IPS-18c (cell line): Measurements from ENCODE around the gene PLCG1.

Experiments used
- H3K4me3 ChIP-seq: 2 replicates; pipeline ENCODE4 v1.7.0; 2013; ENCODE audit warnings: low read depth, mild to moderate bottlenecking, low read length, moderate library complexity; ENCODE audit not compliant: insufficient read depth
- H3K9me3 ChIP-seq: one replicate; pipeline ENCODE4 v1.6.1; 2013; ENCODE audit warnings: mild to moderate bottlenecking, low read length, moderate library complexity; ENCODE audit not compliant: control insufficient read depth, insufficient read depth

Gene PLCG1

DNA sequence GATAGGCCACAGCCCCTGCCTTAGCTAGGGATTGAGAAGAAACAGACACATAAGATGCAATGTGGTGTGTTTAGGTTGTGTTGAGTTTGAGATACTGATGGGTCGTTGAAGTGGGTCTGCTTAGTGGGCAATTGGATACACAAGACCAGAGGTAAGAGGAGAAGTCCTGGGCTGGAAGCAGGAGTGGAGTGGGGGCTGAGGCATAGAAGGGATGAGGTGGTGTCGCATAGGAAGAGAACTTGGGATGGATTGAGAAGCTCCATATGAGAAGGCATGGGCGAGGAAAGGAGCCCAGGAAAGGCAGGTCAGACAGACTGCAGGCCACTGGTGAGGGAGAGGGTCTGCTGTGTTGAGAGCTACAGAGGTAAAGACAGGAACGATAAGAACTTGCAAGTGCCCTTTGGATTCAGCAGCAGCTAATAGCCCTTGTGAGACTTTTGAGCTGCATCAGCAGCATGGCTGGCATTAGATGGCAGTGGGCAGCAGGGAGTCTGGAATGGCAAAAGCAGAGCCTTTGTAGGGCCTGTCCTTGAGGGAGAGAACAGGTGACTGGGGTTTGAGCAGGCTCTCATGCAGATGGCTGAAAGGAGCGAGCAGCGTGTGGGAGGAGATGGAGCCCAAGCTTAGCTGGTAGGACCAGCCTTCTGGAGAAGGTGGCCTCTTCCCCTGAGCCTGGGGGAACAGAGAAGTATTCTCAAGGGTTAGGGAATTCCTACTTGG lies 33.2 kb downstream of the PLCG1 start:
- Histone ChIP-seq H3K9me3 (no peaks in the 10 kb centered on the region), H3K4me3 (no peak overlapping the region)

DNA sequence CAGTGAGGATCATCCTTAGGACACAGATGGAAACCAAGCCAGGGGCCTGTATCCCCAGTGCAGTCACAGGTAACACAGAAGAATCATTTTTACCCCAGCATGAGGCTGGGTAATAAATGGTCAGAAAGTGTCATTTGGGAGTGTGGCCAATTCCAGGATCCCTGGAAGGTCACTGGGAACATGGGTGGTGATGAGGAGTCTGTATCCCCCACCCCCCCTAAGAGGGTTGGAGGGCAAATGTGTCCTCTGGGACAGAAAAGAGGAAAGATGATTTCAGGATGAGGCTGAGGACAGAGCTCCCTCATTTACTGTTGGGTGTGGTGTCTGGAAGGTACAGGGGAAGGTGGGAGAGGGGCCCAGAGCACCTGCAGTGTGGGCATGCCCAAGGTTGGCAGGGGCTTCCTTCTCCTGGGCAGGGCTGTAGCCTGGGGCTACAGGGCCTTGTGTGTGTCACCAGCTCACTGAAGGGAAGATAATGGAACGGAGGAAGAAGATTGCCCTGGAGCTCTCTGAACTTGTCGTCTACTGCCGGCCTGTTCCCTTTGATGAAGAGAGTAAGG lies 34.5 kb downstream of the PLCG1 start:
- no peak overlapping the region for H3K4me3 ChIP-seq

DNA sequence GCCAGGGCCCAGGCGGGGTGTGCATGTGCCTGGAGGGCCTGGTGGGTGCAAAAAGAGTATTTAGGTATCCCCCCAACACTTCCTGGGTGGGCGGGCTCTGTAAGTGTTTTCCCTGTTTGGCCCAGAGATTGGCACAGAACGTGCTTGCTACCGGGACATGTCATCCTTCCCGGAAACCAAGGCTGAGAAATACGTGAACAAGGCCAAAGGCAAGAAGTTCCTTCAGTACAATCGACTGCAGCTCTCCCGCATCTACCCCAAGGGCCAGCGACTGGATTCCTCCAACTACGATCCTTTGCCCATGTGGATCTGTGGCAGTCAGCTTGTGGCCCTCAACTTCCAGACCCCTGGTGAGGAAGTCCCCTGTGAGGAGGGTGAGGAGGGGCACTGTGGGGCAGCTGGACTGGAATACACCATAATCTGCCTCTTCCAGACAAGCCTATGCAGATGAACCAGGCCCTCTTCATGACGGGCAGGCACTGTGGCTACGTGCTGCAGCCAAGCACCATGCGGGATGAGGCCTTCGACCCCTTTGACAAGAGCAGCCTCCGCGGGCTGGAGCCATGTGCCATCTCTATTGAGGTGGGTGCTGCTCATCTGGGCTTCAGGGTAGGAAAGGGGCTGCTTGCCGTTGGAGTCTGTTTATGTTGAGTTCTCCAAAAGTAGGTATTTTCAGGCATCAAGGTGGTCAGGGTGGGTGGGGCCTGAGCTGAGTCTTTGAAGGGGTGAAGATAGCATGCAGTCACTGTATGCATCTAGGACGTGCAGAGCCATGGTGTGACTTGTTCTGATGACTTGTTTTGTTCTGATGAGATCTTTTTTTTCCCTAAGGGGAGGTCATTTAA lies 35.2 kb downstream of the PLCG1 start:
- H3K4me3 ChIP-seq: no peak overlapping the region
- no peaks in the 10 kb centered on the region for H3K9me3 ChIP-seq

More for the DNA sequence above, 34.5 kb downstream of the PLCG1 start:
- H3K9me3 ChIP-seq: no peaks in the 10 kb centered on the region

DNA sequence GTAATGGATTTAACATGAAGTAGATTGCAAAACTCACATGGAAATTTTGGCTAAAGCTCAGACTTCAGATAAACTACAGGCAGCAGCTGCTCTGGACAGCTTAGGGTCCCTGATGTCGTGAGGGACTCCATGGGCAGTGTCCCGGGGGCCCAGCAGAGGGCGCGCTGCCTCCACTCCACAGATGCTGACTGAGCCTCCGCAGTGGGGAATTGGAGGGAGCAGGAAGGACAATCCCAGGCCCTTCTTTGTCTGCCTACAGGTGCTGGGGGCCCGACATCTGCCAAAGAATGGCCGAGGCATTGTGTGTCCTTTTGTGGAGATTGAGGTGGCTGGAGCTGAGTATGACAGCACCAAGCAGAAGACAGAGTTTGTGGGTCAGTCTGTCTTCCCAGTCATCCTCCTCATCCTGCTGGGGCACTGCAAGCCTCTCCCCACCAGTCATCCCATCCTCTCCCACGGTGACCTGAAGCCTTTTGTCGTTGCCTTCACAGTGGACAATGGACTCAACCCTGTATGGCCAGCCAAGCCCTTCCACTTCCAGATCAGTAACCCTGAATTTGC lies 35.9 kb downstream of the PLCG1 start:
- no peaks in the 10 kb centered on the region for H3K9me3 ChIP-seq
- H3K4me3 ChIP-seq: no peak overlapping the region

DNA sequence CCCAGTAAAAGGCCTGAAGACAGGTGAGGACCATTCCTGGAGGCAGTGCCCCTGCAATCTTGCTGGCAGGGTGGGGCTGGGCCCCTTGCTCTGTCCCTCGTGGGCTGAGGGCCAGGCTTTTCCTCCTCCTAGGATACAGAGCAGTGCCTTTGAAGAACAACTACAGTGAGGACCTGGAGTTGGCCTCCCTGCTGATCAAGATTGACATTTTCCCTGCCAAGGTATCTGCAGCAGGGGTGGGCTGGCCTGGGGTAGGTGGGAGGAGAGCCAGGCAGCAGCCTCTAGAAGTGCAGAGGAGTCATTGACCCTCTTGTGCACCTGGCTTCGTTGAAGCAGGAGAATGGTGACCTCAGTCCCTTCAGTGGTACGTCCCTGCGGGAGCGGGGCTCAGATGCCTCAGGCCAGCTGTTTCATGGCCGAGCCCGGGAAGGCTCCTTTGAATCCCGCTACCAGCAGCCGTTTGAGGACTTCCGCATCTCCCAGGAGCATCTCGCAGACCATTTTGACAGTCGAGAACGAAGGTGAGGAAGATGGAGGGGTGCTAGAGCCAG lies 36.5 kb downstream of the PLCG1 start:
- Histone ChIP-seq H3K4me3 (no peak overlapping the region), H3K9me3 (no peaks in the 10 kb centered on the region)

DNA sequence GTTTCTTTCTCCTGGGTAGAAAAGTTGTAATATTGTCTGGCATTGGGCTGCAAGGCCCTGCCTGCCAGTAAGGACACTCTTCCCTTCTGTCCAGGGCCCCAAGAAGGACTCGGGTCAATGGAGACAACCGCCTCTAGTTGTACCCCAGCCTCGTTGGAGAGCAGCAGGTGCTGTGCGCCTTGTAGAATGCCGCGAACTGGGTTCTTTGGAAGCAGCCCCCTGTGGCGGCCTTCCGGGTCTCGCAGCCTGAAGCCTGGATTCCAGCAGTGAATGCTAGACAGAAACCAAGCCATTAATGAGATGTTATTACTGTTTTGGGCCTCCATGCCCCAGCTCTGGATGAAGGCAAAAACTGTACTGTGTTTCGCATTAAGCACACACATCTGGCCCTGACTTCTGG lies 37.0 kb downstream of the PLCG1 start:
- no peaks in the 10 kb centered on the region for H3K9me3 ChIP-seq
- no peak overlapping the region for H3K4me3 ChIP-seq

DNA sequence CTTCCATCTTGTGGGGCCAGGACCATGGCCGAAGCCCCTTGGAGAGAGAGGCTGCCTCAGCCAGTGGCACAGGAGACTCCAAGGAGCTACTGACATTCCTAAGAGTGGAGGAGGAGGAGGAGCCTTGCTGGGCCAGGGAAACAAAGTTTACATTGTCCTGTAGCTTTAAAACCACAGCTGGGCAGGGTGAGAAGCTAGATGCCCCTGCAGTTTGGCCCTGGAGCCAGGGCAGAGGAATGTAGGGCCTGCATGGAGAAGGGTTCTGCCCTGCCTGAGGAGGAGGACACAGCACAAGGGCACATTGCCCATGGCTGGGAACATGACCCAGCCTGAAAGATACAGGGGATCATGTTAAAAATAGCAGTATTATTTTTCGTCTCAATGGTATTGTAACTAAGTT lies 37.4 kb downstream of the PLCG1 start:
- no peaks in the 10 kb centered on the region for H3K9me3 ChIP-seq

DNA sequence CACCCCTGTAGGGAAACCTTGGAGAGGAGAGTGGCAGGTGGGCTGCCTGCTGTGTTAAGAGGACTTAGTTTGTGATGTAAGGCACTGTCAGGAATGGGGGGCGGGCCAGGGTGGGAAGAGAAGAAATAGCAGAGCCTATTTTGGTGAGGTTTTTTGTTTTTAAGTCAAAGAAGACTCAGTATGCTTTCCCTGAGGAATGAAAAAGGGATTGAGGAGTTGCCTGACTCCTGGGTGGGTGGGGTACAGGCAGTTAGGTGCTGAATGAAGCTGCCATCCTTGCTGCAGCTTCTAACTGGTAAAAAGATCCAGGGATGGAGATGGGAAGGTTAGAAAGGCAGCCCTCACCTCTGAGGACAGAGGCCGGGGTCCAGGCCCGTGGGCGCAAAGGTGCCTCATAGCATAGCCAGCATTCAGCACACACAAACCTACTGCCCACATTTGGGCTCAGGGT lies 37.9 kb downstream of the PLCG1 start:
- Histone ChIP-seq H3K9me3 (no peaks in the 10 kb centered on the region), H3K4me3 (no peak overlapping the region)

More for the DNA sequence above, 37.4 kb downstream of the PLCG1 start:
- H3K4me3 ChIP-seq: no peak overlapping the region

DNA sequence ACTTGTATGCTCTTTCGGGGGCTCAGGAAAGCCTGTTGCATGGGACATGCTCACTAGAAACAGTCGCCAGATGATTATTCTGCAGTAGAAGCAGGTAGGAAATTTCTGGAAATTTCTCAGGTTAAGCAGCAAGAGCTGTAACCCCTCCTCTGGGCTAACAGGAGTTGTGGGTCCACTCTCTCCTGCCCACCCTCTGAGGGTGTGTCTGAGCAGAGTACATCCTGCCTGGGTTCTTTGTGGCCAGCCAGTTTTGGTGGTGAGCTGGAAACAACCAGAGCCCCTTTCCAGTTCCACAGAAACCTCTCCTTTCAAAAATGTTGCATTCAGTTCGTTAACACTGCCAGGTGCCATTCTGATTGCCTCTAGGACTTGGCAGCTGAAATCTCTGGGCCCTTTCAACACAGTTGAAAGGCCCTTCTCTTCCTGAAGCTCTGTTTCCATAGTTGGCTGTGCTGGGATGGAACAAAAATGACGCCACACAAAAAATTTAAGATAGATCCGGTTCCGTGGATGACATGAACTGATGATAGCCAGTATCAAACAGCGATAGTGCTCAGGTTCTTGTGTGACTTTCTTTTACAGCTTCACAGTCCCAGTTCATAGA lies 38.5 kb downstream of the PLCG1 start:
- no peak overlapping the region for H3K4me3 ChIP-seq

DNA sequence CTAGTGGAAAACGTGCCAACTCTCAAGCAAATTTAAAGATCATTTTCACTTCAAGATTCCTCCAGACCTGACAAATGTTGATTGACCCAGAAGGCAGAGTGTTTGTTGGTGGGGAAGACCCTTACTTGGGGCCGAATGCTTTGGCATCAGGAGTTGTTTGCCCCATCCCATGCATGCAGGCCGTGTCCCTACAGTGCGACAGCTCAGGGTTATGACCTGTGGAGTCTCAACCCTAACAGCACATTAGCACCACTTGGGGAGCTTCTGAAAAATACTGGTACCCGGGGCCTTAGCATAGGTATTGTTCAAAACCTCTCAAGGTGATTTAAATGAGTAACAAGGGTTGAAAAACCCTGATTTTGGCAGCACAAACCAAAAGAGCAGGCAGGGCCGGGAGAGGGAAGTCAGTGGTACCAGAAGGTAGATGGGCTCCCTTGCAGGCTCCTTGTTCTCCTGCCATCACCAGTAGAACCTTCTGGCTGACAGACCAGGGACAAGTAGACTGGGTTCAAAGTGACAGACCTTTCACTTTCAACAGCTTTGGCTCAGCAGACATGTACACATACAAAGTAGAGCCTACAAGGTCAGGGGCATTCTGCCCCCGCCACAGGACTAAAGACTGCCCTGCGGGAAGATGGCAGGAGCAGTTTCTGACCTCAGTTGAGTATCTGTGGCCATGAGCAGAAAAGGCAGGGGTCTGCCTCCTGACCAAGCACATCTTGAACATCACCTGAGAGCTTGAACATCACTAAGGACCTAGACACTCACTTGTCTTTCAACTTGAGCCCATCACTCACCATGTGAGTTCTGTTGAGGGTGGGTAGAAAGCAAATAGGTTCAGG lies 39.6 kb downstream of the PLCG1 start:
- H3K4me3 ChIP-seq: no peak overlapping the region
- no peaks in the 10 kb centered on the region for H3K9me3 ChIP-seq

More for the DNA sequence above, 38.5 kb downstream of the PLCG1 start:
- no peaks in the 10 kb centered on the region for H3K9me3 ChIP-seq

DNA sequence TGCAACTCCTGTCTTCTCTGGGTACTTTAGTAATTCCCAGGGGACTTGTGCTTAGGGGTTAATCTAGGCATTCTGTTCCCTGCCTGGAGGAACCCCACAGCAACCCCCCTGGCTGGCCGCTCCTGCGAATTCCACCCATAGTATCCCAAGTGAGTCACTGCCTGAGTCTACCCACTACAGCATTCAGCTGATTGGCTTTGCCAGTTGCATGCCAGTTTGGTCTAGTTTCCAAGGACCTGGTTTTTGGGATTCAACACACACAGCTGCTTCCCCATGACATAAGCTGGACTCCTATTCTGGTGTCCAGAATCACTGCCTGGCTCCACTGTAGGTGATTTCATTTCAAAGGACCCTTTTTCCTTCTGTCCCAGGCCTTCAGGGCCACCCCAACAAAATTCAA lies 40.3 kb downstream of the PLCG1 start:
- Histone ChIP-seq H3K4me3 (no peak overlapping the region), H3K9me3 (no peaks in the 10 kb centered on the region)

DNA sequence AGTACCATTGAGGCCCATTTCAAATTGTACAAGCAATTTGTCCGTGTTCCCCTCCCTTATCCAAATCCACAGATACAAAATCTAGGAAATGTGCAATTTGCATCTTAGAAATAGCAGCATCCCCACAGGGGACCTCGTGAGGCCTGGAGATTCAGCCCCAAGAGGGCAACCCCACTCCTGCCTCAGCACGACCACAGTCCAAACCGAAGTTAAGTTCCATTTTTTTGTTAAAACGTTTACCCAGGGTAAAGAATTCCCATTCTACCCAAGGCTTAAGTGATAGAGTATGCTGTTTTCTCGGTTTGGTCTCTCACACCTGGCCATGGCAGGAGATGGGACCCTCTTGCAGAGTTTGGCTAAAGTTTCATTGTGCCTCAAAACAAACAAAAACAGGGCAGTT lies 41.2 kb downstream of the PLCG1 start:
- no peaks in the 10 kb centered on the region for H3K9me3 ChIP-seq
- no peak overlapping the region for H3K4me3 ChIP-seq

DNA sequence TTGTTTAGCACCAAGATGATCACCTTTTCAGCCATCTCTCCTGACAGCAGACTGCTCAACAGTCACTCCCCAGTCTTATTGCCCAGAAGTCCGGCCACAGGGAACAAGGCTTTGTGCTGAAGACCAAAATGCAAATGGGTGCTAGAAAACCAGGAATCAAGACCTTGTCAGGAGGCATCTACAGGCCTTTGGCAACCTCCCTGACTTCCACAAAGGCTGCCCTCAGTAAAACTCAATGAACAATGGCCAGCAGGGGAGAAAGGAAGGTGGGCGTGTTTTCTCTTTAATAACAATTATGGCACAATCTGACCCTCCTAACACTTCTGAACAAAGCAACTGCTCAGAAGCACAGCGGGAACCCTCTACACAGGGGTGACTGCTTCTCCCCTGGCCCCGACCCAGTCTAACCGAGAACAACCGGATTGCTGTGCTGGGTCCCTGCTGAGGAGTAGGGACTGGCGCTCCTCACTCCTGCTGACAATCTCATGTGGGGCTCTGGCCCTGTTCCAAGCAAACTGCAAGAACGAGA lies 41.6 kb downstream of the PLCG1 start:
- no peaks in the 10 kb centered on the region for H3K9me3 ChIP-seq
- H3K4me3 ChIP-seq: no peak overlapping the region

DNA sequence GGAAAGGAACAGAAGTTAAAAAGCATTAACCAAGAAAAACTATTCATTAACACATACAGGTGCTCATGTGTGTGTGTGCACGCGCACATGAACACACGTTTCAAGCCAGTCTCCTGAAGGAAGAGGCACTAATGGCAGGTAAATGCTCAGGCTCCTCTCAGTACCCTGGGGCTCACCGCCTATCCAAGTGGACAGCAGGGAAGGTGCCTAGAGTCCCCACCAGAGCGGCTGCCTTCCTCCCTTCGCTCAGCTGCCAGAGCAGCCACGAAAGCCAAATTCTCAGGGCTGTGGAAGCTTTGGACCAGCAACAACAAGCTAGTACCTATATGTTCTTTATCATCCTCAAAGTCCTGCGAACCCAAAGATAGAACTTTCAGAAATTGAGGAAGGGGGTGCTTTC lies 42.6 kb downstream of the PLCG1 start:
- Histone ChIP-seq H3K4me3 (no peak overlapping the region), H3K9me3 (peaks cover 2% of the 10 kb centered on the region)

DNA sequence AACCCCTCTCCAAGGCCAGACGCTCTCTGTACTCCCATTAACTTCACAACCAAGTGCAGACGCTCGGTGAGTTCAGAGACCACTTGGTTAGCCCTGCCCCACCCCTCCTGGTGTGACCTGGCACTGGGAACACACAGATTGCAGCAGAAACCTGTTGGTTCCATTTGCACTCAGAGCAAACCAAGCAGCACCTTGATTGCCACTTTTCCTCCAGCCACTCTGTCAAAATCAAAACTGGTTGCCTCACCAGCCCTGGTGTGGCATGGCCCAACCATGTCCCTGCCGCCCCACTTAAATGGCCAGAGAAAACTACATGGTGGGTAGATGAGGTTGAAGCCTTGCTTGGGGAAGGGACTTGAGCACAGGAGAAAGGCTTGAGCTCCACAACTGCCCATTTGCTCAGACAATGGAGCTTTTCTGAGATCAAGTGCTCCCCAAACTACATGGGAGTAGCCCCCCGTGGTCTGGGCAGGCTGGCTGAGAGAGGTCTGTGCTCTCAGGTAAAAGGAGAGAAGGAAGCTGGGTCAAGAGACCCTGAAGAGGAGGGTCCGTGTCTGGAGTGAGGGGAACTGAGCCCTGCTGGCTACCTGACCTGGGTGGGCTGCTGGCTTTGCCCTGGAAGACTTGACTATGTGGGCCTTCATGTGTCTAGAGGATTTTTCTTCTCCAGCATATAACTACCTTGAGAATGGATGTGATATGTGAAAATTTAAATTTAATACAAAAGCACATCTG lies 43.4 kb downstream of the PLCG1 start:
- Histone ChIP-seq H3K9me3 (peaks cover 2% of the 10 kb centered on the region), H3K4me3 (no peak overlapping the region)

DNA sequence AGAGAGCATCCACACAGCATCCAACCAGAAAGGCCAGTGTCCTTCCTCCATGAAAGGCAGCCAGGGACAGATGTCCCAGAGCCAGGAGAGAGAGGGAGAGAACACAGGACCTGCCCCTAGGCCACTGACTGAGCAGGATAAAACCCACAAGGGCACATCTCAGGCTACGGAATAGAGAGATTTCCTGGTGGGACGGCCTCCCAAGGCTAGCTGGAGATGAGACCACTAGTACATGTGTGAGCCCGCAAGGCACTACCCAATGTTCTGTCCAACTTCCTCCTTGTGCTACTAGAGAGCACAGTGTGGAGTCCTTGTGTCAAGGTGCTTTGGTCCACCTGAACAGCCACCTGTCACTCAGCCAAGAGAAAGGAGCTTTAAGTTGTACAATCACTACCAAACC lies 44.2 kb downstream of the PLCG1 start:
- Histone ChIP-seq H3K4me3 (no peak overlapping the region), H3K9me3 (peaks cover 2% of the 10 kb centered on the region)
